GM18502 (cell line): Measurements from ENCODE around the gene XPR1.
"Not testable (repeated sequence)": the region's sequence is repeated elsewhere in the genome, so short reads cannot be mapped to it uniquely, and the experiment has no call there.

ENCODE experiments used
- ATAC-seq: cut with Tn5 transposase; IDR thresholded peaks from one replicate; pipeline ENCODE4 v1.9.1; 2021; ENCODE audit warnings: mild to moderate bottlenecking; ENCODE audit not compliant: unreplicated experiment, poor library complexity

Gene XPR1

GRCh38 chr1:180641662-180642061, 9.8 kb downstream of the XPR1 start:
- ATAC-seq = no peak

- no peak for ATAC-seq
Observed at GRCh38 chr1:180642781-180643180, 11.0 kb downstream of the XPR1 start.

GRCh38 chr1:180643693-180644092, 11.9 kb downstream of the XPR1 start:
- no peak for ATAC-seq

- no peak for ATAC-seq
Observed at GRCh38 chr1:180644526-180645192, 12.8 kb downstream of the XPR1 start.

- ATAC-seq = not testable (repeated sequence)
Observed at GRCh38 chr1:180645261-180645660, 13.4 kb downstream of the XPR1 start.

GRCh38 chr1:180646093-180646492, 14.3 kb downstream of the XPR1 start:
- ATAC-seq = no peak

GRCh38 chr1:180646547-180646946, 14.7 kb downstream of the XPR1 start:
- ATAC-seq = no peak

- ATAC-seq = no peak
Observed at GRCh38 chr1:180652792-180653191, 21.0 kb downstream of the XPR1 start.

GRCh38 chr1:180662709-180663108, 30.9 kb downstream of the XPR1 start:
- ATAC-seq = no peak

- ATAC-seq = no peak
Observed at GRCh38 chr1:180670681-180671080, 38.9 kb downstream of the XPR1 start.

GRCh38 chr1:180672105-180672504, 40.3 kb downstream of the XPR1 start:
- no peak for ATAC-seq

GRCh38 chr1:180672505-180672904, 40.7 kb downstream of the XPR1 start:
- ATAC-seq = no peak

GRCh38 chr1:180674603-180675530, 43.0 kb downstream of the XPR1 start:
- no peak for ATAC-seq

- no peak for ATAC-seq
Observed at GRCh38 chr1:180675586-180675985, 43.8 kb downstream of the XPR1 start.

- ATAC-seq = no peak
Observed at GRCh38 chr1:180680558-180681144, 48.8 kb downstream of the XPR1 start.

- ATAC-seq = not testable (repeated sequence)
Observed at GRCh38 chr1:180683117-180683516, 51.3 kb downstream of the XPR1 start.

GRCh38 chr1:180691322-180691913, 59.6 kb downstream of the XPR1 start:
- ATAC-seq = no peak

- no peak for ATAC-seq
Observed at GRCh38 chr1:180693564-180694244, 61.9 kb downstream of the XPR1 start.

GRCh38 chr1:180695282-180695681, 63.5 kb downstream of the XPR1 start:
- no peak for ATAC-seq

- no peak for ATAC-seq
Observed at GRCh38 chr1:180696361-180696760, 64.5 kb downstream of the XPR1 start.
